Fibroblast of skin of right quadriceps (primary cell): ENCODE data around the gene KNL1.
"Not testable (repeated sequence)": the region's sequence is repeated elsewhere in the genome, so short reads cannot be mapped to it uniquely, and the experiment has no call there.

ENCODE experiments used
- DNase-seq: peaks from one replicate; pipeline ENCODE4 v3.0.0-alpha.2; 2013

Gene KNL1

GRCh38 chr15:40582726-40583246 lies 11.3 kb upstream of the KNL1 start:
- DNase-seq: no peak

- no peak for DNase-seq
These were observed 9.9 kb upstream of the KNL1 start for GRCh38 chr15:40584191-40584590.

- no peak for DNase-seq
These were observed 3.4 kb upstream of the KNL1 start for GRCh38 chr15:40590667-40591050.

GRCh38 chr15:40591389-40591788 lies 2.7 kb upstream of the KNL1 start:
- no peak for DNase-seq

- no peak for DNase-seq
These were observed 884 bp upstream of the KNL1 start for GRCh38 chr15:40593165-40593564.

GRCh38 chr15:40594429-40594836 lies 384 bp downstream of the KNL1 start:
- peak; percentile 45 for DNase-seq

GRCh38 chr15:40595219-40595618 lies 1.2 kb downstream of the KNL1 start:
- no peak for DNase-seq

GRCh38 chr15:40595773-40596172 lies 1.7 kb downstream of the KNL1 start:
- no peak for DNase-seq

- DNase-seq: no peak
These were observed 3.0 kb downstream of the KNL1 start for GRCh38 chr15:40597024-40597423.

- peak; percentile 32 for DNase-seq
These were observed 4.1 kb downstream of the KNL1 start for GRCh38 chr15:40598126-40598525.

GRCh38 chr15:40598672-40599071 lies 4.6 kb downstream of the KNL1 start:
- no peak for DNase-seq

GRCh38 chr15:40600956-40601355 lies 6.9 kb downstream of the KNL1 start:
- no peak for DNase-seq

- DNase-seq: no peak
These were observed 9.9 kb downstream of the KNL1 start for GRCh38 chr15:40603935-40604334.

GRCh38 chr15:40613080-40613479 lies 19.0 kb downstream of the KNL1 start:
- DNase-seq: no peak

GRCh38 chr15:40618023-40618422 lies 24.0 kb downstream of the KNL1 start:
- no peak for DNase-seq

- no peak for DNase-seq
These were observed 24.9 kb downstream of the KNL1 start for GRCh38 chr15:40618906-40619305.

GRCh38 chr15:40623361-40623760 lies 29.3 kb downstream of the KNL1 start:
- no peak for DNase-seq

GRCh38 chr15:40630313-40630712 lies 36.3 kb downstream of the KNL1 start:
- no peak for DNase-seq

- DNase-seq: peak; percentile 17
These were observed 39.1 kb downstream of the KNL1 start for GRCh38 chr15:40633178-40633577.

GRCh38 chr15:40637221-40637745 lies 43.2 kb downstream of the KNL1 start:
- no peak for DNase-seq

GRCh38 chr15:40639677-40640076 lies 45.6 kb downstream of the KNL1 start:
- DNase-seq: no peak

- no peak for DNase-seq
These were observed 53.5 kb downstream of the KNL1 start for GRCh38 chr15:40647523-40647922.

- DNase-seq: no peak
These were observed 56.4 kb downstream of the KNL1 start for GRCh38 chr15:40650479-40650878.

- no peak for DNase-seq
These were observed 66.6 kb downstream of the KNL1 start for GRCh38 chr15:40660686-40661085.

- DNase-seq: no peak
These were observed 70.9 kb downstream of the KNL1 start for GRCh38 chr15:40664909-40665308.

GRCh38 chr15:40676290-40676689 lies 82.2 kb downstream of the KNL1 start:
- DNase-seq: not testable (repeated sequence)
